Spinal cord (tissue), 10 donors: ENCODE data around the gene TGM4. TPM values are rescaled to one million over a fixed set of nuclear protein-coding genes. Genes with fewer than 3 reads are reported as not detected.

Experiments used
- DNase-seq, 6 donors: peaks; one replicate each; pipeline versions ENCODE4 v3.0.0 to v3.0.0-alpha.2; 2013 to 2015; ENCODE audit warnings: low spot score in 6 of 6, low read depth in 4 of 6
- H3K27ac ChIP-seq: one replicate; pipeline ENCODE4 v1.5.1; 2013; ENCODE audit warnings: low read depth, low read length, control low read depth
- H3K27me3 ChIP-seq: one replicate; pipeline ENCODE4 v1.6.1; 2013; ENCODE audit warnings: low read length; ENCODE audit not compliant: control insufficient read depth, insufficient read depth
- H3K36me3 ChIP-seq: one replicate; pipeline ENCODE4 v1.6.1; 2013; ENCODE audit warnings: low read length; ENCODE audit not compliant: control insufficient read depth, insufficient read depth
- H3K4me1 ChIP-seq: one replicate; pipeline ENCODE4 v1.6.1; 2013; ENCODE audit warnings: low read length; ENCODE audit not compliant: control insufficient read depth, insufficient read depth
- H3K4me3 ChIP-seq: one replicate; pipeline ENCODE4 v1.5.1; 2013; ENCODE audit warnings: low read depth, low read length, control low read depth
- H3K9me3 ChIP-seq: one replicate; pipeline ENCODE4 v1.6.1; 2013; ENCODE audit warnings: low read length; ENCODE audit not compliant: control insufficient read depth, insufficient read depth
- whole genome bisulfite sequencing: methylation state at CpG from one replicate; pipeline ENCODE4 v1.1.5; 2013; ENCODE audit warnings: missing lambda C conversion rate; ENCODE audit not compliant: insufficient coverage; 5-methylcytosine and 5-hydroxymethylcytosine counted together
- polyA plus RNA-seq, 2 donors: library from polyadenylated mRNA; unstranded; fragments of 120-200 nt; gene quantifications; one replicate each; pipeline ENCODE4 v1.2.1, GENCODE V29; 2013; ENCODE audit not compliant: insufficient read length in 2 of 2
- total RNA-seq, 2 donors: library from RNA; depleted of rRNA in 1 of 2; stranded (reverse); fragments of 120-200 nt in 1 of 2; fragments of >200 nt in 1 of 2; gene quantifications; one replicate each; pipeline versions ENCODE4 v1.2.3 to v1.2.4, GENCODE V29; 2013 to 2014
- donor health status: healthy.

The TGM4 gene
- total and polyA plus RNA-seq, 4 donors: 0.06 to 0.17 (median 0.08) TPM; not detected in 1

GRCh38 chr3:44890852-44891251 lies 16.4 kb downstream of the TGM4 start:
- no peaks in the 10 kb centered on the region for H3K27me3 ChIP-seq
- no peak for DNase-seq
- no peaks in the 10 kb centered on the region for H3K9me3 ChIP-seq
- H3K4me1 ChIP-seq: peaks cover 4% of the 10 kb centered on the region
- H3K36me3 ChIP-seq: no peaks in the 10 kb centered on the region
- H3K27ac ChIP-seq: no peak overlapping the region
- WGBS: 90% methylated on average over 2 of the region's 3 CpGs
- no peak overlapping the region for H3K4me3 ChIP-seq

GRCh38 chr3:44892689-44893088 lies 18.3 kb downstream of the TGM4 start:
- no peaks in the 10 kb centered on the region for H3K27me3 ChIP-seq
- H3K4me1 ChIP-seq: peaks cover 4% of the 10 kb centered on the region
- no peaks in the 10 kb centered on the region for H3K36me3 ChIP-seq
- H3K9me3 ChIP-seq: no peaks in the 10 kb centered on the region
- no peak for DNase-seq
- no peak overlapping the region for H3K4me3 ChIP-seq
- no peak overlapping the region for H3K27ac ChIP-seq
- 78% methylated on average over 1 of the region's 3 CpGs for WGBS

DNA sequence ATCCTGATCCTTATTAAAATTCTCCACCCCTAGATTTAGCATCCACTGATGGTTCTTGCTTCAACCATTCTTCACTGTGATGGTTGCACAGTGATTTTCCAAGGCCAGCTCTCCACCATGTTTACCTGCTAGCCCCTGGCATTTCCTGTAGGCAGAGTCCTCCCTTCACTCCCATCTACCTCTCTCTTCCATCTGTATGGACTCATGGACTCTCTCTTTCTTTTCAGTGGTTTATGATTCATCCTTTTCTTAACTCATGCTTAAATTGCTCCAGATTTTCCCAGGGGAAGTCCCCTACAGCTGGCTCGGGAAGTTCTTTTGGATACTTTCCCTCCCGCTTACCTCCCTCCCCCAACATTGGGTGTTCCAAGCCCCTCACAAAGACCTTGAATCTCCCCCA lies 18.7 kb downstream of the TGM4 start:
- WGBS: 40% methylated on average over 1 of the region's 2 CpGs
- H3K4me1 ChIP-seq: peaks cover 4% of the 10 kb centered on the region
- H3K4me3 ChIP-seq: no peak overlapping the region
- no peaks in the 10 kb centered on the region for H3K9me3 ChIP-seq
- DNase-seq: no peak
- no peaks in the 10 kb centered on the region for H3K27me3 ChIP-seq
- H3K27ac ChIP-seq: no peak overlapping the region
- no peaks in the 10 kb centered on the region for H3K36me3 ChIP-seq

DNA sequence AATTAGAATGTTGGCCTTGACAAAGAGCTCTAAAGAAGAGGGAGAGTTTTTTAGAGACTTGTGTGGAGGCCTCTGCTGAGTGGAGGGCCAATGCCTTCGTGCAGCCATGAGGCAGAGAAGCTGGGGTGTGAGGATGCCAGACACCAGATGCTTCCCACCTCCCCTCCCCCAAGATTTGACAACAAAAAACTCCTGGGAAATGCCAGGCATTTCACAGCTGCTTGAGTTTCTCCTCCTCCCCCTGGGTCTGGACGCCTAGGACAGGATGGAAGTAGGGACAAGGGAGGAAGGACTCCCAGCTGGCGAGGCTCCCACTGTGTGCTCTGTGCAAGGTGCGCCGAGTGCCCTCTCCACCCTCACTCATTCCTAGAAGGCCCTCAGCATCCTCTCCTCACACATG lies 20.1 kb downstream of the TGM4 start:
- Histone ChIP-seq H3K27me3 (no peaks in the 10 kb centered on the region), H3K4me1 (peaks cover 4% of the 10 kb centered on the region), H3K27ac (no peak overlapping the region), H3K36me3 (no peaks in the 10 kb centered on the region), H3K4me3 (no peak overlapping the region), H3K9me3 (no peaks in the 10 kb centered on the region)
- no CpG with 5 or more reads among the region's 5 CpGs for WGBS
- DNase-seq: peak in 1 of 6 donors; percentile 10

DNA sequence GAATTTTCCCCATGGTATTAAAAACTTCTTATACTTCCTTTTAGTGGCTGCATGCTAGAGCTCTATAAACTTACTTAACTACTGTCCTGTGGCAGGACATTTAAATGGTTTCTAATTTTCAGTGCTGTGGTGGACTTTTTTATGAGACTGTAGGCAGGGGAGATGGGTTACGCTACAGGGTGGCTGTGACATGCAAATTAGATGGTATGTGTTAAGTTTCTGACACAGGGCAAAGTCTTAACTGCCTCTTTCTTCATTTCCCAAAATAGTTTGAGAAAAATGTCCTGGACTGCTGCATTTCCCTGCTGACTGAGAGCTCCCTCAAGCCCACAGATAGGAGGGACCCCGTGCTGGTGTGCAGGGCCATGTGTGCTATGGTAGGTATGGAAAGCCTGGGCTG lies 22.0 kb downstream of the TGM4 start:
- WGBS: no CpG with 5 or more reads among the region's 2 CpGs
- Histone ChIP-seq H3K9me3 (no peaks in the 10 kb centered on the region), H3K4me3 (no peak overlapping the region), H3K4me1 (peaks cover 4% of the 10 kb centered on the region), H3K36me3 (no peaks in the 10 kb centered on the region), H3K27ac (no peak overlapping the region), H3K27me3 (peaks cover 2% of the 10 kb centered on the region)
- no peak for DNase-seq

DNA sequence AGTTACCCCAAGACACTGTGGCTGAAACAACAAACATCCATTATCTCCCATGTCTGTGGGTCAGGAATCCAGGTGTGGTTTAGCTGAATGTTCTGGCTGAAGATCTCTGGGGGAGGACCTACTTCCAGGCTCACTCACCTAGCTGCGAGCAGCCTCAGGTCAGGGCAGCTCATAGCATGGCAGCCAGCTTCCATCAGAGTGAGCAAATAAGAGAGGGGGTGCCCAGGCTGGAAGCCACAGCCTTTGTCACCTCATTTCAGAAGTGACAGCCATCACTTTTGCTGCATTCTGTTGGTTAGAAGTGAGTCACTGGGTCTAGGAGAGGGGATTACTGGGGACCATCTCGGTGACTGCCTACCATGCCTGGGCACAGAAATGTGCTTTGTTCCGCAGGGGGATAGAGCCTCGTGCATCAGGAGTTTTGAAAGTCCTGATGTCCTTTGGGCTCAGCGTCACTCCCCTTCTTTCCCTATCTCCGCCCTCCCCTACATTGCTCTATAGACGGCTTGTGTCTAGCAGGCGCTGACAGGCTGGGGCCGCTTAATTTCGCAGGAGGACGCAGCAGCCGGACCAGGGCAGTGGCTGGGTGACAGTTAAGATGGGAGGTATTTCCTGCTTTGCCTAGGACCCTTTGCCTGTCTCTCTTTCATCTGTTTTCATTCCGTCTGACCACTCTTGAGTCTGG lies 25.4 kb downstream of the TGM4 start:
- no peaks in the 10 kb centered on the region for H3K9me3 ChIP-seq
- 33% methylated on average over 4 of the region's 13 CpGs for WGBS
- peaks cover 2% of the 10 kb centered on the region for H3K27me3 ChIP-seq
- DNase-seq: no peak
- H3K4me1 ChIP-seq: no peaks in the 10 kb centered on the region
- H3K27ac ChIP-seq: no peak overlapping the region
- no peak overlapping the region for H3K4me3 ChIP-seq
- no peaks in the 10 kb centered on the region for H3K36me3 ChIP-seq

- 66% methylated on average over 4 of the region's 4 CpGs for WGBS
- DNase-seq: no peak
- H3K36me3 ChIP-seq: no peaks in the 10 kb centered on the region
- no peaks in the 10 kb centered on the region for H3K4me1 ChIP-seq
- H3K9me3 ChIP-seq: no peaks in the 10 kb centered on the region
- H3K27ac ChIP-seq: no peak overlapping the region
- peaks cover 2% of the 10 kb centered on the region for H3K27me3 ChIP-seq
- no peak overlapping the region for H3K4me3 ChIP-seq
These were observed 28.2 kb downstream of the TGM4 start for GRCh38 chr3:44902628-44903027.

GRCh38 chr3:44903314-44903713 lies 28.9 kb downstream of the TGM4 start:
- no peak overlapping the region for H3K27ac ChIP-seq
- no peaks in the 10 kb centered on the region for H3K9me3 ChIP-seq
- 42% methylated on average over 2 of the region's 2 CpGs for WGBS
- no peak for DNase-seq
- no peaks in the 10 kb centered on the region for H3K36me3 ChIP-seq
- no peaks in the 10 kb centered on the region for H3K4me1 ChIP-seq
- H3K4me3 ChIP-seq: no peak overlapping the region
- H3K27me3 ChIP-seq: peaks cover 2% of the 10 kb centered on the region

- Histone ChIP-seq H3K9me3 (no peaks in the 10 kb centered on the region), H3K27me3 (peaks cover 2% of the 10 kb centered on the region), H3K36me3 (no peaks in the 10 kb centered on the region), H3K4me3 (no peak overlapping the region), H3K27ac (no peak overlapping the region), H3K4me1 (no peaks in the 10 kb centered on the region)
- DNase-seq: no peak
- 97% methylated on average over 15 of the region's 15 CpGs for WGBS
These were observed 29.3 kb downstream of the TGM4 start for GRCh38 chr3:44903751-44904150.

DNA sequence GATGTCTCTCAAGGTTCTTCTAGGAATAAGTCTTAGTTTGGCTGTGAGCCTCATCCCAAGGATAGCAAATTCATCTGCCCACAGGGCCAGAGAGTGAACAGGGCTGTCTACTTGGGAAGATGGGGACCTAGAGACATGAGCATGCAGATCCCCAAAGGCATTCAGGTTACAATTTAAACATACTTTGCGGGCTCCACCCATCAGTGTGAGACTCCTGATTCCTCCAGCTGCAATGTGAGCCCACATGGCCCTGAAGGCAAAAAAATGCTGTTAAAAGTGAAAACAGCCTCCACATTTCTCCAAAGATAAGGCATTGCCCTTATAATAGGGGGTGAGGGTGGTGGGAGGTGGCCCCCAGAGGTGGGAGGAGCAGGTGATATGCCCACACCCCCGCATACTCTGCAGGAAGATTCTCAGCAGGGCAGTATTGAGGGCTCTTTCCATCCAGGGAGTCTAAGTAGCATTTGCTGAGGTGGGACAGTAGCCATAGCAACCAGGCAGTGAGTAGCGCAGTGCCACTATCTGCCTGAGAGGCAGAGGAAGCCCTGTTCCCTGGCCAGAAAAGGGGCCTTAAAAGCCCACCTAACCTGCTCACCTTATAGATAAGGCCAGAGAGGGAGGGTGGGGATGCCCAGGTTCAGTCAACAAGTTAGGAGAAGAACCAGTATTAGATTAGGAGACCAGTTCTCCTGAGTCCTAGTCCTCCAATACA lies 31.2 kb downstream of the TGM4 start:
- WGBS: 57% methylated on average over 1 of the region's 3 CpGs
- Histone ChIP-seq H3K27me3 (no peaks in the 10 kb centered on the region), H3K27ac (no peak overlapping the region), H3K4me1 (no peaks in the 10 kb centered on the region), H3K36me3 (no peaks in the 10 kb centered on the region), H3K4me3 (no peak overlapping the region), H3K9me3 (no peaks in the 10 kb centered on the region)
- no peak for DNase-seq
